Trophoblast cell (in vitro differentiated cells and primary cell): ENCODE data around the gene TRIM22.
A peak's percentile ranks its signal among the peaks of the same experiment; 100 is the strongest.
"Not testable (repeated sequence)": the region's sequence is repeated elsewhere in the genome, so short reads cannot be mapped to it uniquely, and the experiment has no call there.

Source experiments
- DNase-seq, 2 donors: peaks; one replicate each; pipeline ENCODE4 v3.0.0-alpha.2; 2016
- H2AFZ ChIP-seq: 2 replicates; pipeline ENCODE4 v1.6.1; 2013; ENCODE audit warnings: low read length, moderate library complexity, mild to moderate bottlenecking; ENCODE audit not compliant: insufficient read depth, poor library complexity
- H2AK5ac ChIP-seq: 2 replicates; pipeline ENCODE4 v1.6.1; 2013; ENCODE audit warnings: mild to moderate bottlenecking, low read length
- H2BK120ac ChIP-seq: 2 replicates; pipeline ENCODE4 v1.6.1; 2013; ENCODE audit warnings: low read length, mild to moderate bottlenecking, moderate library complexity; ENCODE audit not compliant: insufficient read depth, poor library complexity
- H2BK12ac ChIP-seq: 2 replicates; pipeline ENCODE4 v1.6.1; 2013; ENCODE audit warnings: mild to moderate bottlenecking, low read length, moderate library complexity
- H2BK5ac ChIP-seq: 2 replicates; pipeline ENCODE4 v1.6.1; 2013; ENCODE audit warnings: low read length, low read depth, moderate library complexity, mild to moderate bottlenecking; ENCODE audit not compliant: poor library complexity
- H3K14ac ChIP-seq: 2 replicates; pipeline ENCODE4 v1.6.1; 2013; ENCODE audit warnings: mild to moderate bottlenecking, low read length
- H3K18ac ChIP-seq: 2 replicates; pipeline ENCODE4 v1.6.1; 2013; ENCODE audit warnings: mild to moderate bottlenecking, low read length
- H3K23ac ChIP-seq: 2 replicates; pipeline ENCODE4 v1.6.1; 2013; ENCODE audit warnings: low read length
- H3K27ac ChIP-seq: 2 replicates; pipeline ENCODE4 v1.5.1; 2013; ENCODE audit warnings: low read depth, mild to moderate bottlenecking, inconsistent platforms, low read length, moderate library complexity
- H3K27me3 ChIP-seq: 2 replicates; pipeline ENCODE4 v1.6.1; 2013; ENCODE audit warnings: inconsistent platforms, mild to moderate bottlenecking, low read length, moderate library complexity; ENCODE audit not compliant: insufficient read depth
- H3K36me3 ChIP-seq, 2 experiments: 1 replicate in 1 of 2; 2 replicates in 1 of 2; pipeline ENCODE4 v1.6.1; 2013; ENCODE audit warnings: low read length in 2 of 2, mild to moderate bottlenecking in 2 of 2, moderate library complexity in 1 of 2; ENCODE audit not compliant: insufficient read depth in 2 of 2, control insufficient read depth in 1 of 2
- H3K4ac ChIP-seq: 2 replicates; pipeline ENCODE4 v1.6.1; 2013; ENCODE audit warnings: low read depth, mild to moderate bottlenecking, low read length, moderate library complexity
- H3K4me1 ChIP-seq, 2 experiments: 1 replicate in 1 of 2; 2 replicates in 1 of 2; pipeline ENCODE4 v1.6.1; 2013; ENCODE audit warnings: low read length in 2 of 2, mild to moderate bottlenecking in 2 of 2, moderate library complexity in 1 of 2; ENCODE audit not compliant: insufficient read depth in 2 of 2, control insufficient read depth in 1 of 2
- H3K4me2 ChIP-seq: 2 replicates; pipeline ENCODE4 v1.6.1; 2013; ENCODE audit warnings: inconsistent platforms, mild to moderate bottlenecking, low read length, moderate library complexity
- H3K4me3 ChIP-seq: 2 replicates; pipeline ENCODE4 v1.5.1; 2013; ENCODE audit warnings: mild to moderate bottlenecking, low read depth, low read length, inconsistent platforms
- H3K79me1 ChIP-seq: one replicate; pipeline ENCODE4 v1.6.1; 2013; ENCODE audit warnings: low read length
- H3K79me2 ChIP-seq: 2 replicates; pipeline ENCODE4 v1.6.1; 2013; ENCODE audit warnings: low read length, mild to moderate bottlenecking; ENCODE audit not compliant: control insufficient read depth, insufficient read depth, poor library complexity
- H3K9ac ChIP-seq: 2 replicates; pipeline ENCODE4 v1.6.1; 2013; ENCODE audit warnings: mild to moderate bottlenecking, low read length
- H3K9me3 ChIP-seq: 2 replicates; pipeline ENCODE4 v1.6.1; 2013; ENCODE audit warnings: low read depth, mild to moderate bottlenecking, control low read depth, inconsistent platforms, low read length; ENCODE audit not compliant: insufficient read depth
- H4K12ac ChIP-seq: 2 replicates; pipeline ENCODE4 v1.6.1; 2013; ENCODE audit warnings: low read depth, mild to moderate bottlenecking, low read length, moderate library complexity
- H4K8ac ChIP-seq: 2 replicates; pipeline ENCODE4 v1.6.1; 2013; ENCODE audit warnings: low read depth, mild to moderate bottlenecking, low read length, moderate library complexity
- H4K91ac ChIP-seq: one replicate; pipeline ENCODE4 v1.6.1; 2013; ENCODE audit warnings: low read depth, mild to moderate bottlenecking, low read length, moderate library complexity
- WGBS: extraction: QIAGEN DNeasy Blood & Tissue Kit; methylation state at CpG from one replicate; pipeline ENCODE4 v1.1.7; 2013; ENCODE audit warnings: missing lambda C conversion rate; ENCODE audit not compliant: insufficient read length, insufficient coverage; ENCODE audit errors: extremely low coverage; 5-methylcytosine and 5-hydroxymethylcytosine counted together

Gene TRIM22

DNA sequence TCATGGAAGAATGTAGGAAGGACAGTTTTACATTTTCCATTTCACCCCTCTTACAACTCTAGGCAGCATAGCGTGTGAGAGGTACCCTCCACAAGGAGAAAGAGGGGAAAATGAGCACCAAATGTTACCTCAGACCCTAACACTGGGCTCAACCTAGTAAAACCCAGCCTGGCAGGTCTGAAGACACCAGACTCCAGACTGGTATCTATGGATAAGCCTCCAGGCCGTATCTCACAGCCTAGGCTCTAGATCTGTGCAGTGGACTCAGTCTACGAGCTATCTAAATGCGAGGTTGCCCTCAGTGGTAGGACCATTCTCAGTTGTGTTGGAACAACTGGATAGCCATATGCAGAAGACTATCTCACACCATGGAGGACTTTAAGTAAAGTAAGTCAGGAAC is 15.2 kb upstream of the TRIM22 start:
- Histone ChIP-seq H3K9me3 (no peaks in the 10 kb centered on the region), H3K4me1 (no peaks in the 10 kb centered on the region)

GRCh38 chr11:5679811-5680210 is 9.8 kb upstream of the TRIM22 start:
- Histone ChIP-seq H3K4ac (no peak overlapping the region), H2BK120ac (no peak overlapping the region), H2AK5ac (no peak overlapping the region), H2AFZ (no peak overlapping the region), H4K8ac (no peak overlapping the region), H3K79me1 (peaks cover 4% of the 10 kb centered on the region), H4K91ac (no peak overlapping the region), H4K12ac (no peak overlapping the region), H3K9ac (no peak overlapping the region), H3K9me3 (peaks cover 3% of the 10 kb centered on the region), H3K79me2 (no peaks in the 10 kb centered on the region), H3K14ac (no peak overlapping the region), H3K4me3 (no peak overlapping the region), H3K4me2 (no peak overlapping the region), H3K27me3 (no peaks in the 10 kb centered on the region), H3K23ac (no peak overlapping the region), H2BK5ac (no peak overlapping the region), H3K36me3 (peaks cover 15 to 21% of the 10 kb centered on the region in 2 experiments), H3K4me1 (peaks cover 0 to 2% of the 10 kb centered on the region in 2 experiments), H2BK12ac (no peak overlapping the region), H3K18ac (no peak overlapping the region), H3K27ac (no peak overlapping the region)
- no peak for DNase-seq
- no CpG with 5 or more reads among the region's 7 CpGs for WGBS

More for the DNA sequence above, 15.2 kb upstream of the TRIM22 start:
- Histone ChIP-seq H3K27ac (no peak overlapping the region), H3K79me1 (no peaks in the 10 kb centered on the region), H3K79me2 (no peaks in the 10 kb centered on the region), H3K36me3 (peaks cover 20 to 22% of the 10 kb centered on the region in 2 experiments), H3K14ac (no peak overlapping the region), H3K9ac (no peak overlapping the region), H2BK12ac (no peak overlapping the region), H4K12ac (no peak overlapping the region), H4K91ac (no peak overlapping the region), H3K4me2 (no peak overlapping the region), H3K4me3 (no peak overlapping the region), H2AFZ (no peak overlapping the region), H3K27me3 (no peaks in the 10 kb centered on the region), H2AK5ac (no peak overlapping the region), H4K8ac (no peak overlapping the region), H3K18ac (no peak overlapping the region), H2BK5ac (no peak overlapping the region), H3K4ac (no peak overlapping the region), H3K23ac (peak overlapping the region; percentile 64), H2BK120ac (no peak overlapping the region)
- WGBS = no CpG with 5 or more reads among the region's 4 CpGs
- DNase-seq = no peak

DNA sequence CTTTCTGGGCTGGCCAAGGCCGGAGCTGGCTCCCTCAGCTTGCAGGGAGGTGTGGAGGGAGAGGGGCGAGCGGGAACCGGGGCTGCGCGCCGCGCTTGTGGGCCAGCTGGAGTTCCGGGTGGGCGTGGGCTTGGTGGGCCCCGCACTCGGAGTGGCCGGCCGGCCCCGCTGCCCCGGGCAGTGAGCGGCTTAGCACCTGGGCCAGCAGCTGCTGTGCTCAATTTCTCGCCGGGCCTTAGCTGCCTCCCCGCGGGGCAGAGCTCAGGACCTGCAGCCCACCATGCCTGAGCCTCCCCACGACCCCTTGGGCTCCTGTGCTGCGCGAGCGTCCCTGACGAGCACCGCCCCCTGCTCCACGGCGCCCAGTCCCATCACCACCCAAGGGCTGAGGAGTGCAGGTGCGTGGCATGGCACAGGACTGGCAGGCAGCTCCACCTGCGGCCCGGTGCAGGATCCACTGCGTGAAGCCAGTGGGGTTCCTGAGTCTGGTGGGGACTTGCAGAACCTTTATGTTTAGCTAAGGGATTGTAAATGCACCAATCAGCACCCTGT is 6.6 kb upstream of the TRIM22 start:
- H3K14ac ChIP-seq, H2AFZ ChIP-seq, H4K8ac ChIP-seq, H4K91ac ChIP-seq, H3K27me3 ChIP-seq, DNase-seq, H3K9me3 ChIP-seq, H2AK5ac ChIP-seq, H2BK120ac ChIP-seq, H3K79me2 ChIP-seq, H2BK5ac ChIP-seq, H3K4ac ChIP-seq, H3K18ac ChIP-seq, H3K4me3 ChIP-seq, H3K4me1 ChIP-seq, H4K12ac ChIP-seq, H3K79me1 ChIP-seq, H3K23ac ChIP-seq, H3K27ac ChIP-seq, H3K9ac ChIP-seq, H3K4me2 ChIP-seq, H2BK12ac ChIP-seq: not testable (repeated sequence)
- WGBS = no CpG with 5 or more reads among the region's 33 CpGs
- H3K36me3 ChIP-seq = peaks cover 9 to 18% of the 10 kb centered on the region in 2 experiments

- H3K14ac ChIP-seq, H3K79me1 ChIP-seq, H4K91ac ChIP-seq, H3K23ac ChIP-seq, H3K79me2 ChIP-seq, H3K27ac ChIP-seq, DNase-seq, H2AFZ ChIP-seq, H3K4me2 ChIP-seq, H3K4me3 ChIP-seq, H3K27me3 ChIP-seq, H3K18ac ChIP-seq, H2BK12ac ChIP-seq, H3K9ac ChIP-seq, H4K8ac ChIP-seq, H4K12ac ChIP-seq, H2AK5ac ChIP-seq, H2BK120ac ChIP-seq, H3K9me3 ChIP-seq, H2BK5ac ChIP-seq, H3K4me1 ChIP-seq: not testable (repeated sequence)
- no CpG with 5 or more reads among the region's 7 CpGs for WGBS
- H3K36me3 ChIP-seq = peaks cover 7 to 11% of the 10 kb centered on the region in 2 experiments
- H3K4ac ChIP-seq = peak overlapping the region; percentile 80
These were observed 6.0 kb upstream of the TRIM22 start for GRCh38 chr11:5683620-5684019.
